HG02588 (cell line): ENCODE measurements around the gene PAPLN.
"Not testable (repeated sequence)": the region's sequence is repeated elsewhere in the genome, so short reads cannot be mapped to it uniquely, and the experiment has no call there.

Experiments
- ATAC-seq: cut with Tn5 transposase; IDR thresholded peaks from one replicate; pipeline ENCODE4 v1.9.1; 2021; ENCODE audit warnings: mild to moderate bottlenecking, moderate library complexity; ENCODE audit not compliant: unreplicated experiment

Gene PAPLN, protein sequence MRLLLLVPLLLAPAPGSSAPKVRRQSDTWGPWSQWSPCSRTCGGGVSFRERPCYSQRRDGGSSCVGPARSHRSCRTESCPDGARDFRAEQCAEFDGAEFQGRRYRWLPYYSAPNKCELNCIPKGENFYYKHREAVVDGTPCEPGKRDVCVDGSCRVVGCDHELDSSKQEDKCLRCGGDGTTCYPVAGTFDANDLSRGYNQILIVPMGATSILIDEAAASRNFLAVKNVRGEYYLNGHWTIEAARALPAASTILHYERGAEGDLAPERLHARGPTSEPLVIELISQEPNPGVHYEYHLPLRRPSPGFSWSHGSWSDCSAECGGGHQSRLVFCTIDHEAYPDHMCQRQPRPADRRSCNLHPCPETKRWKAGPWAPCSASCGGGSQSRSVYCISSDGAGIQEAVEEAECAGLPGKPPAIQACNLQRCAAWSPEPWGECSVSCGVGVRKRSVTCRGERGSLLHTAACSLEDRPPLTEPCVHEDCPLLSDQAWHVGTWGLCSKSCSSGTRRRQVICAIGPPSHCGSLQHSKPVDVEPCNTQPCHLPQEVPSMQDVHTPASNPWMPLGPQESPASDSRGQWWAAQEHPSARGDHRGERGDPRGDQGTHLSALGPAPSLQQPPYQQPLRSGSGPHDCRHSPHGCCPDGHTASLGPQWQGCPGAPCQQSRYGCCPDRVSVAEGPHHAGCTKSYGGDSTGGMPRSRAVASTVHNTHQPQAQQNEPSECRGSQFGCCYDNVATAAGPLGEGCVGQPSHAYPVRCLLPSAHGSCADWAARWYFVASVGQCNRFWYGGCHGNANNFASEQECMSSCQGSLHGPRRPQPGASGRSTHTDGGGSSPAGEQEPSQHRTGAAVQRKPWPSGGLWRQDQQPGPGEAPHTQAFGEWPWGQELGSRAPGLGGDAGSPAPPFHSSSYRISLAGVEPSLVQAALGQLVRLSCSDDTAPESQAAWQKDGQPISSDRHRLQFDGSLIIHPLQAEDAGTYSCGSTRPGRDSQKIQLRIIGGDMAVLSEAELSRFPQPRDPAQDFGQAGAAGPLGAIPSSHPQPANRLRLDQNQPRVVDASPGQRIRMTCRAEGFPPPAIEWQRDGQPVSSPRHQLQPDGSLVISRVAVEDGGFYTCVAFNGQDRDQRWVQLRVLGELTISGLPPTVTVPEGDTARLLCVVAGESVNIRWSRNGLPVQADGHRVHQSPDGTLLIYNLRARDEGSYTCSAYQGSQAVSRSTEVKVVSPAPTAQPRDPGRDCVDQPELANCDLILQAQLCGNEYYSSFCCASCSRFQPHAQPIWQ

DNA sequence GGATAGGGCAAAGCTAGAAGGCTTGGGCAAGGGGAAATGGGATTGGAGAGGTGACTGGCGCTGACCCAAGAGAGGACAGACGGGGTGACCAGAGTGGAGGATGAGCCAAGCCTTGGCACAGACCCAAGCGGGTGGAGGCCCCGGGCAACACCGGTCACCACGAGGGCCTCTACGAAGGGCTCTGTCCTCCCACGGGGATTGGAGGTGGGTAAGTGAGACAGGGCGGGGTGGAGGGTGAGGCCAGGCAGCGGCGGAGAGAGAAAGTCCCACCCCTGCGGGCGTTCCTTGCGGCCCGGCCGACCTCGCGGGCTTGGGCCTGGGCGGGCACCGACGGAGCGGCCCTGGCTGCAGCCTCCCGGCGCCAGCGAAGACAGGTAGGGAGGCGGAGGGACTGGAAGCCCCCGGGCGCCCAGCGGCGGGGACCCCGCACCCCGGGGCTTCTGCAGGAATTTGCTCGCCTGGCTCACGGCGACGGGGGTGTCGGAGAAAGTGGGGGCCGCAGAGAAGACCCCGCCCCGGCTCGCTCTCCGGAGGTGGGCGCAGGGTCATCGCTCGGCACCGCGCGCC lies at the start of gene PAPLN:
TSS of gene PAPLN (plus strand) at position 288 of the 567 bp plus-strand sequence. CDS start 2,273 bp downstream, outside the sequence.
- no peak for ATAC-seq

DNA sequence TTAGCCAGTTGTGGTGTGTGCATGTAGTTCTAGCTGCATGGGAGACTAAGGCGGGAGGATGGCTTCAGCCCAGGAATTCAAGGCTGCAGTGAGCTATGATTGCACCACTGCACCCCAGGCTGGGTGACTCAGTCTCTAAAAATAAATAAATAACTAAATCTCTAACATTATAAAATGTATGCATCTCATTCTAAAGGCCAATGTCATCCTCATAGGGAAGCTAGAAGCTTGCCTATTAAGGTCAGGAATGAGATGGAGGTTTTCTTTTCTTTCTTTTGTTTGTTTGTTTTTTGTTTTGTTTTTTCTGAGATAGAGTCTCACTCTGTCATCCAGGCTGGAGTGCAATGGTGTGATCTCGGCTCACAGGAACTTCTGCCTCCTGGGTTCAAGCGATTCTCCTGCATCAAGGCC lies 48.8 kb upstream of the PAPLN start:
- no peak for ATAC-seq

DNA sequence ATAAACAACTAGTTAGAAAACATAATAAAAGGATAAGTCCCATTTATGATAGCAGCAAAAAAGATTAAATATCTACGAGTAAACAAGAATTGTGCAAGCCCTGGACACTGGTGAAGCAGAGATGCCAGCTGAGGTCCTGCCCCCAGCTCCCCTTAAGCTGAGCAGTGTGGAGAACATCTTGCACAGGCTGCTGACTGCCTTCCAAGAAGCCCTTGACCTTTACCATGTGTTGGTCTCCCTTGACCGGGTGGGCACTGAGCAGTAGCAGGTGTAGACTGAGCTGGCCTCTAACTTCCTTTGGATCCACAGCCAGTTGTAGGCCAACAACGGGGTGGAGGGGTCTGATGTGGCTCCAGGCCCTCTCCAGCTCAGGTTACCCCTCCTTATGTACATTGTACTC lies 47.7 kb upstream of the PAPLN start:
- no peak for ATAC-seq

DNA sequence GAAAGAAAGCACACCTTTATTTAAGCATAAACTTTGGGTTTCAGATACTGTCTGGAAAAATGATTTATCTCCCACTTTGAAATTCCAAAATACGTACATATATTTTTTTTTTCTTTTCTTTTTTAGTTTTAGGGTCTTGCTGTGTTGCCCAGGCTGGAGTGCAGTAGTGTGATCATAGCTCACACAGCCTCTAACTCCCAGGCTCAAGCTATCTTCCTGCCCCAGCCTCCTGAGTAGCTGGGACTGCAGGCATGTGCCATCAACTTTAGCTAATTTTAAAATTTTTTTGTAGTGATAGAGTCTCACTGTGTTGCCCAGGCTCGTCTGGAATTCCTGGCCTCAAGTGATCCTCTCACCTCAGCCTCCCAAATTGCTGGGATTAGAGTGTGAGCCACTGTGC lies 45.9 kb upstream of the PAPLN start:
- no peak for ATAC-seq

DNA sequence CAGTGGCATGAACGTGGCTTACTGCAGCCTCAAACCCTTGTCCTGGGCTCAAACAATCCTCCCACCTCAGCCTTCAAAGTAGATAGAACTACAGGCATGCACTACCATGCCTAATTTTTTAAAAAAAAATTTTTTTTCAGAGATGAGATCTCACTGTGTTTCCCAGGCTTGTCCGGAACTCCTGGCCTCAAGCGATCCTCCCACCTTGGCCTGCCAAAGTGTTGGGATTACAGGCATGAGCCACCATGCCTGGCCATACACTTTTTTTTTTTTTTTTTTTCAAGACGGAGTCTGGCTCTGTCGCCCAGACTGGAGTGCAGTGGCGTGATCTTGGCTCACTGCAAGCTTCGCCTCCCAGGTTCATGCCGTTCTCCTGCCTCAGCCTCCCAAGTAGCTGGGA lies 43.0 kb upstream of the PAPLN start:
- not testable (repeated sequence) for ATAC-seq

DNA sequence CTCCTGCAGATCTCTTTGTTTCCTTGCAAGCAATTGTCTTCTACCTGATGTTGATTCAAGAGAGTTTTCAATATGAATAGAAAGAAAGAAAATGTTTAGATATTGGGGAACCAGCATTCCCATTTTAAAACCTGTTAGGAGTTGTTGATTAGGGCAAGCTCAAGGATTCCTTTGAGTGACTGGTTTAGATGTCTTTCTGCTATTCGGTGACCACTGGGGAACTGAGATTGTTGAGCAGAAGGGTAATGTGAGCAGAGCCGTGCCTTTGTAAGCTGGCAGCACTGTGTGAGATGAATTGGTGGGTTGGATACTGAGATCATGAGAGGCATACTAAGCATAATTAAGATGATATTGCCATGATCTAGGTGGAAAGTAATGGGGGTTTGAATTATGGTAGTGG lies 39.1 kb upstream of the PAPLN start:
- ATAC-seq, result no peak

DNA sequence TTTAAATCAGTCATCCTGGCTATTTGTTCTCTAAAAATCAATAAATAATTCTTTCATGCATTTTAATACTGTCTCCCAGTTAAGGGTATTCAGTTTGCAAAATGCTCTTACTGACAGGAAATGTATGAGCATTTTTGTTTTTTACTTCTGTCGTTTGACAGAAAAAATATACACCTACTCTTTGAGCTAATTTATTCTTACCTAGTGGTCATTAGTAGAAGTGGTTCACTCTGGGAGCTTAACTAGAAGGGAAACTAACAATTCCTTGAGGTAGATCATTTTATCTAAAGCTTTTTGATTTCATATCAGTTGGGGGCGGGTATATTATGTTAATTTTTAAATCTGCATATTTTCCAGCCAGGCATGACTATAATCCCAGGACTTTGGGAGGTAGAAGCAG lies 33.8 kb upstream of the PAPLN start:
- ATAC-seq, result no peak

DNA sequence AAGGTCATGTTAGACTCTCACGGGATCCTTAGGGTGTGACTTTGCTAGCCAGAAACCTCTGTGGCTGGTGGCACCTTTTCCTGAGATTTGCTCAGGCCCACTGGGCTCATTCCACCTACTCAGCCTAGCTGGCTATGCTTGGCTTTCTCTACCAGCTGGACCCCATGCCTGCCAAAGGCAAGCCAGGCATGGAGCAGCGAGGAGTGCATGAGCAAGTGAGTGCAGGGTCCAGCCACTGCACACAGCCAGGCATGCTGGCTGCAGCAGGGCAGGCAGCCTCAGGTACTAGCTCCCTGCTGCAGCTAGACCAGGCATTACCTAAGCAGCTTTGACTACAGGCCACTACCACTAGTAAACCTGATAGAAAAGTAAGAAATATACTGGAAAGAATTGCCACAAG lies 29.7 kb upstream of the PAPLN start:
- ATAC-seq, result no peak

DNA sequence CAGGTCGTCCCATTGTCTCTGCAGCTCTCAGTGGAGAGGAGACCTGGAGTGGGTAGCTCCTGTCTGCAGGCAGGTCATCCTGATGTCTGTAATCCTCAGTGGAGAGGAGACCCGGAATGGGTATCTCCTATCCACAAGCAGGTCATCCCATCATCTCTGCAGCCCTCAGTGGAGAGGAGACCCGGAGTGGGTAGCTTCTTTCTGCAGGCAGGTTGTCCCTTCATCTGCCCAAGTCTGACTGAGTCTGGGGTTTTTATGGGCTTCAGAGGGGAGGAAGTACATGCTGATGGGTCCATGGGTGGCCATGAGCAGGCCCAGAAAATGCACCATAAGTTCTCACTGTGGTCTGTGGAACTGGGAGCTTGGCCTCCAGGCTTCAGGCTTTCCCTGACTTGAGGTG lies 28.9 kb upstream of the PAPLN start:
- ATAC-seq, result no peak

DNA sequence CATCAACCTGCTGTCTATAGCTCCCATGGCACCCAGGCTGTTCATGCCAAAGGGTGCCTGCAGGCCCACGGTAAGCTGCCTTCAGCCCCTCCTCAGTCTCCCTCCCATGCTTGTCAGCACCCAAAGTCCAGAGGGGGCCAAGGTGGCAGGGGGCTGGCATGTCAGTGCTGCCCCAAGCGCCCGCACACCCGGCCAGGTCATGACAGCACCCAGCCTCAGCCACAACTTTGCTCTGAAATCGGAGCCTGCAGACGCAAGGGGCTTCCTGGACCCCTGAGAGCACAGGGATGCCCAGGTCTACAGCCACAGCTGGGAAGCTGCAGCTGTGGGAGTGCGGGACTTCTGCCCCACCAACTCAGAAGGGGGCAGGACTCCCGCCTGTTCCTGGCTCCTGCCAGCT lies 28.5 kb upstream of the PAPLN start:
- no peak for ATAC-seq

DNA sequence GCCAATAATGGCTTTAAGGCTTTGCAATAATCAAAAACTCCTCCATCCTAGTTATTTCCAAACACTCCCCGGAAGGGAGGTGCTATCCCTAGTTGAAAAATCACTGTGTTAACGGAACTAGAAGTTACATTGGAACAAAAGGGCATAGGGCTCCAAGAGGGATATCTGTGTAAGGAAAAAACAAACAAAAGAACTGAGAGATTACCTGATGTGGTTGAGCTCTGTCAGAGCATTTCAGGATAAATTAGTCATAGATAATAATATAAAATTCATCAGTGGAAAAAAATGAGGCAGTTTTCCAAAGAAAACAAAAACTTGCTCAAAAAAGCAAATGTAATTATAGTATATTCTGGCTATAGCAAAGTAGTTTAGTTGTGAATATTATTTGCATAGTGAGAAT lies 27.4 kb upstream of the PAPLN start:
- no peak for ATAC-seq

DNA sequence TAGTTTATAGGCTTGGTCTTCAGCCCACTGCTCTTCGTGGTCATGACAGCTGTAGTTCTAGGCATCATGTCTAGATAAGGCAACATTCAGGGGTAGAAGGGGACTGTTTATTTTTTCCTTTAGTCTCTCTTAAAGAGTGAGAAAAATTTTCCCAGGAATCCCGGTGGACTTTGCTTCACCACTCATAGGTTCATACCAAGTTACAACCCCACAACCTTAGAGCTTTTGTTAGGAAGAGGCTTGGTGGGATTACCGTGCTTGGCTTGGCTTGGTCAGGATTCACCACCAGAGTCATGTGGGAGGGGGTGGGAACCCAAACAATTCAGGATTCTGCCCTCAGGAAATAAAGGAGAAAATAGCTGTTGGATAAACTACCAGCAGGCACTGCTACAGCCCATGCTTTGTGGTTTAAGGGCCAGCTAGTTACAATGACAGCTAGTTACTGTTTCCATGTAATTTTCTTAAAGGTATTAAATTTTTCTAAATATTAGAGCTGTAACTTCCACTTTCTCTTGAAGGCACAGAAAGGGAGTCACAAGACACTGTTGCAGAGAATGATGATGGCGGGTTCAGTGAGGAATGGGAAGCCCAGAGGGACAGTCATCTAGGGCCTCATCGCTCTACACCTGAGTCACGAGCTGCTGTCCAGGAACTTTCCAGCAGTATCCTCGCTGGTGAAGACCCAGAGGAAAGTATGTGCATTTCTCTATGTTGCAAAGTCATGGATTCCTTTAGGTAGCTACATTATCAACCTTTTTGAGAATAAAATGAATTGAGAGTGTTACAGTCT lies 25.9 kb upstream of the PAPLN start:
- no peak for ATAC-seq

DNA sequence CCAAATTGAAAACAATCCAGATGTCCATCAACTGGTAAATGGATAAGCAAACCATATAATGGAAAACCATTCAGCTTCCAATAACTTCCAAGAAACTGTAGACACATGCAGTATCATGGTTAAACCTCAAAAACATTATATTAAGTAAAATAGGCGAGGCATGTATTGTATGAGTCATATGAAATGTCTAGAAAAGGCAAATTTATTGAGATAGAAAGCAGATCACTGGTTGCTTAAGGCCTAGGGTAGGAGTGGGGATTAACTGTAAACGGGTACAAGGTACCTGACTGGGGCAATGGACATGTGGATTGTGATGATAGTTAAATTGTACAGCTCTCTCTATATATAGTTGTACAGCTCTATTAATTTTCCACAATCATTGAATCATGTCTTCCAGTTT lies 21.3 kb upstream of the PAPLN start:
- no peak for ATAC-seq

DNA sequence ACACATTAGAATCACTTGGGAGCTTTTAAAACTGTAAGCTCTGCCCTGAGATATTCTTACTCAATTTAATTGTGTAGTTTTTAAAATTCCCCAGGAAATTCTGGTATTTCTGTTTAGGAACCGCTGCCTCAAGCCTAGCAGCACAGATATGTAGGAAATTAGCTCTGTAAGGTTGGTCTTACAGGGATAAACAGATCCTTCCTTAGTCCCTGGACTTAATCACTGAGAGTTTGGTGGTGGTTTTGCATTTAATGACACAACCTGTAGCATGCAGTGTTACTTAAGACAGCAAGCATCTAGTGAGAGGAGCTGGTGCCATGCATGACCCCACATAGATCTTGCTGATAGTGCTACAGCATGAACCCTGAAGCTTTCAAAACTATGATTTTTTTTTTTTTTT lies 19.9 kb upstream of the PAPLN start:
- ATAC-seq, result no peak

DNA sequence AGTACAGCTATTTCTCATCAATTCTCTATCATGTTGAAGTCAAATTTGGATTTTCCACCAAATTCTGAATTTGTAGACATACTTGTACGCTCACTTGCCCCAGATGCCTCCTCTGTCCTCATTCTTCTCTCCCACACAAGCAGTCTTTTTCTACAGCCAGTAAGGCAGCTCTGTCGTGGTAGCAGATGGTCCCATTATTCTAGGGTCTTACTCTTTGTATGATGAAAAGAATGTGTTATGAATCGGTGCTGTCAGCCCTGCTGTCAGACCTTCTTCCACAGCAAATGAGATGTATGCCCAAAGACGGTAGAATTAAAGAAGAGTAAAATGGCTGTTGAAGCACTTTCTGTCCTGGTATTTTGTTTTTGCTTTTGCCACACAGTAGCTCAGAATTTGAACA lies 17.2 kb upstream of the PAPLN start:
- no peak for ATAC-seq

DNA sequence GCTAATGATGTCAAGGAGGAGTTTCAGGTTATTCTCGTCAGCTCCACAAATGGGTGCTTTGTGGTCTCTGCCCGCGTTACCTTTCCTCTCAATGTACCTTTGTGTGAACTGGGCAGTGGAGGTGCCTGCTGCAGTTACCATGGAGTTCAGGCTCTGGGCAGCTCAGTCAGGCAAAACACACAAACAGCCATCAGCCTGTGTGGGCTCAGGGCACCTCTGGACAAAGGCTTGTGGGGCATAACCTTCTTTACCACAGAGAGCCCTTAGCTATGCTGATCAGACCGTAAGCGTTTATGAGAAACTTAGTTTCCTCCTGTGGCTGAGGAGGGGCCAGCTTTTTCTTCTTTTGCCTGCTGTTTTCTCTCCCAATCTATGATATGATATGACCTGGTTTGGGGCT lies 16.7 kb upstream of the PAPLN start:
- ATAC-seq, result no peak

DNA sequence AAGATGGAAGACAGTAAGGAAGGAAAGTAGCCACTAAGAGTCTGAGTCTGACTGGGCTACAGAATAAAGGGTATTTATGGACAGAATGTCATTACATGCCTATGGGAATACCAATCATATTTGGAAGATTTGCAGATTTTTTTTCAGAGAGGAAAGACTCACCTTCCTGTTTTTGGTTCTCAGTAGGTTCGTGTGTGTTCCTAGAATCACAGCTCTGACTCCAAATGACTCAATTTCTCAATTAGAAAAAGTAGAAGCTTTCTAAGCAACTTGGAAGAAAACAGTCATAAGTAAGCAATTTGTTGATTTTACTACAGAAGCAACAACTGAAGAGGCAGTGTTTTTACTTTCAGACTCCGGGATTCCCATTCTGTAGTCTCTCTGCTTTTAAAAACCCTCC lies 15.4 kb upstream of the PAPLN start:
- no peak for ATAC-seq

DNA sequence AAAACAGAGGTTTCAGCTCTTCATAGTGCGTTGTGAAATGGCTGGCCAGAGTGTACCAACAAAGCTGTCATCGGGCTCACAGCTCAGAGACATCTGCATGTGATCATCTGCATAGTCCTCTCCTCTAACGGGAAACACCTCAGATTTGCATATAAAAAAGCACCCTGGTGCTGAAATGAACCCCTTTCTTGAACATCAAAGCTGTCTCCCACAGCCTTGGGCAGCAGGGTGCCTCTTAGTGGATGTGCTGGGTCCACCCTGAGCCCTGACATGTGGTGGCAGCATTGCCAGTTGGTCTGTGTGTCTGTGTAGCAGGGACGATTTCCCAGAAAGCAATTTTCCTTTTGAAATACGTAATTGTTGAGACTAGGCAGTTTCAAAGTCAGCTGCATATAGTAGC lies 14.3 kb upstream of the PAPLN start:
- peak; percentile 49 for ATAC-seq

DNA sequence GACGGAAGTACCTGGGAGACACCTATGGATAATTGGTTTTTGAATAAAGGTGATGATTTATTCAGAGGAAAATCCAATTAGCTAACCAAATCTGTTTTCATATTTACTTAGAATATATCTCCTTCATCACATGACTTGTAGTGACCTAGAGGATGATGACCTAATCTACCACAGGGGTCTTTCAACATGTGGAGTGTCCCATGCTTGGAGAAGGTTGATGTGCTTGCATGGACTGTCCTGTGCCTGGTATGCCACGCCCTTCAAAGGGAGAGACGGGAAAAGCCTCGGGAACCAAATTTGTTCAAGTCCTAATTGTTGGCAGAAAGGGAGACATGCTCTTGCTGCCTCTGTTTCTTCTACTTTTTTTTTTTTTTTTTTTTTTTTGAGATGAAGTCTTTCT lies 11.8 kb upstream of the PAPLN start:
- no peak for ATAC-seq
